Astrocyte of the spinal cord (primary cell): Measurements from ENCODE around the gene EEF1G.
"Not testable (repeated sequence)": the region's sequence is repeated elsewhere in the genome, so short reads cannot be mapped to it uniquely, and the experiment has no call there.

ENCODE experiments used
- DNase-seq: peaks from one replicate; pipeline ENCODE4 v3.0.0; 2011; ENCODE audit warnings: low read depth, low spot score
- H3K4me3 ChIP-seq: 2 replicates; pipeline ENCODE4 v1.5.1; 2011; ENCODE audit warnings: low read depth, mild to moderate bottlenecking, low read length, moderate library complexity
- in situ Hi-C: cut with HindIII; loops from 2 replicates; pipeline ENCODE4 v1.10.0; 2017; ENCODE audit warnings: low sequenced_read_pairs
- TF ChIP-seq, protein P1 (sequence below): IDR thresholded peaks from 2 replicates; pipeline ENCODE4 v1.5.1; 2012; ENCODE audit warnings: low read depth, mild to moderate bottlenecking, low read length, inconsistent platforms

The EEF1G gene

DNA sequence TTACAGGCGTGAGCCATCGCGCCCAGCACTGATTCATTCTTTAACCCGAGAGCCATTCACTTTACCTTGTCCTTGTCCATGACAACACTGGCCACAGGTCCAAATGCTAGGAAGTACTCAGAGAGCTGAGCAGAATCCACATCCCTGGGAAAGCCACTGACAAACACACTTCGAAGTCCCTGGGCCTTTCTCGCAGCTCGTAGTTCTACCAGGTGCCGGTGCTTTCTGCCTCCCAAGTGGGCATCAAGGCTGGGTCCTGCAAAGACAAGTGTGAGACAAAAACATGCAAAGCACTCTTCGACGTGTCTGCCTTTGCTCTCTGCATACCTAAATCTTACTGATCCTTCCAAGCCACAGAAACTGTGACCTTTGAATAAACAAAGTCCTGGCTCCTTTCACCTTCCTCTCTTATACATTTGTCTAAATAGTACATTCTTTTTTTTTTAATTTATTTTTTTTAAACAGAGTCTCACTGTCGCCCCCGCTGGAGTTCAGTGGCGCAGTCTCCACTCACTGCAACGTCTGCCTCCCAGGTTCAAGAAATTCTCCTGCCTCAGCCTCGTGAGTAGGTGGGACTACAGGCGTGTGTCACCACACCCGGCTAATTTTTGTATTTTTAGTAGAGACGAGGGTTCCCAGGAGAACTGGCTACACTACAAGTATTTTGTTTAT, 15.4 kb upstream of the EEF1G start:
- H3K4me3 ChIP-seq, result no peak overlapping the region
- DNase-seq, result no peak
- TF ChIP-seq, protein P1, sequence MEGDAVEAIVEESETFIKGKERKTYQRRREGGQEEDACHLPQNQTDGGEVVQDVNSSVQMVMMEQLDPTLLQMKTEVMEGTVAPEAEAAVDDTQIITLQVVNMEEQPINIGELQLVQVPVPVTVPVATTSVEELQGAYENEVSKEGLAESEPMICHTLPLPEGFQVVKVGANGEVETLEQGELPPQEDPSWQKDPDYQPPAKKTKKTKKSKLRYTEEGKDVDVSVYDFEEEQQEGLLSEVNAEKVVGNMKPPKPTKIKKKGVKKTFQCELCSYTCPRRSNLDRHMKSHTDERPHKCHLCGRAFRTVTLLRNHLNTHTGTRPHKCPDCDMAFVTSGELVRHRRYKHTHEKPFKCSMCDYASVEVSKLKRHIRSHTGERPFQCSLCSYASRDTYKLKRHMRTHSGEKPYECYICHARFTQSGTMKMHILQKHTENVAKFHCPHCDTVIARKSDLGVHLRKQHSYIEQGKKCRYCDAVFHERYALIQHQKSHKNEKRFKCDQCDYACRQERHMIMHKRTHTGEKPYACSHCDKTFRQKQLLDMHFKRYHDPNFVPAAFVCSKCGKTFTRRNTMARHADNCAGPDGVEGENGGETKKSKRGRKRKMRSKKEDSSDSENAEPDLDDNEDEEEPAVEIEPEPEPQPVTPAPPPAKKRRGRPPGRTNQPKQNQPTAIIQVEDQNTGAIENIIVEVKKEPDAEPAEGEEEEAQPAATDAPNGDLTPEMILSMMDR, result peak; percentile 48
- in situ Hi-C loops, result no loop called here

DNA sequence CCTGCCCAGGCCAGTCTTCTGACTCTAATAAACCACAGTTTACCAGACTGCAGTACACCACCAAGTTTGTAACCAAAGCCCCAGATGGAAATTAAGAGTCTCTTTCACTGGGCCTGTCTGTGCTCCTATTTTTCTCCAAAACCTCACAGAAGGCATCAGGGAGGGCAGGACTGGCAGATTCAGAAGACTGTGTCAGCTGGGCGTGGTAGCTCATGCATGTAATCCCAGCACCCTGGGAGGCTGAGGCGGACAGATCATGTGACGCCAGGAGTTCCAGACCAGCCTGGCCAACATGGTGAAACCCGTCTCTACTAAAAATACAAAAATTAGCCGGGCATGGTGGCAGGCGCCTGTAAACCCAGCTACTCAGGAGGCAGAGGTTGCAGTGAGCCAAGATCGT, 11.7 kb upstream of the EEF1G start:
- in situ Hi-C loops, DNase-seq, H3K4me3 ChIP-seq: not testable (repeated sequence)

DNA sequence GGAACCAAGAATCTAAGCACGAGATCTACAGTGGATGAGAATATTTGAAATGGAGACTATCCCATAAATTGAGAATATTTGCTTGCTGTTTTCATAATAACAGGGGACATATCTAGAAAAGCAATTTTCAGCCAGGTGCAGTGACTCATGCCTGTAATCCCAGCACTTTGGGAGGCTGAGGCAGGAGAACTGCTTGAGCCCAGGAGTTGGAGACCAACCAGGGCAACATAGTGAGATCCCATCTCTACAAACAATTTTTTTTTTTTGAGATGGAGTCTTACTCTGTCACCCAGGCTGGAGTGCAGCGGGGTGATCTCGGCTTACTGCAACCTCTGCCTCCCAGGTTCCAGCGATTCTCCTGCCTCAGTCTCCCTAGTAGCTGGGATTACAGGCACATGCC, 8.0 kb upstream of the EEF1G start:
- DNase-seq, in situ Hi-C loops, H3K4me3 ChIP-seq: not testable (repeated sequence)

DNA sequence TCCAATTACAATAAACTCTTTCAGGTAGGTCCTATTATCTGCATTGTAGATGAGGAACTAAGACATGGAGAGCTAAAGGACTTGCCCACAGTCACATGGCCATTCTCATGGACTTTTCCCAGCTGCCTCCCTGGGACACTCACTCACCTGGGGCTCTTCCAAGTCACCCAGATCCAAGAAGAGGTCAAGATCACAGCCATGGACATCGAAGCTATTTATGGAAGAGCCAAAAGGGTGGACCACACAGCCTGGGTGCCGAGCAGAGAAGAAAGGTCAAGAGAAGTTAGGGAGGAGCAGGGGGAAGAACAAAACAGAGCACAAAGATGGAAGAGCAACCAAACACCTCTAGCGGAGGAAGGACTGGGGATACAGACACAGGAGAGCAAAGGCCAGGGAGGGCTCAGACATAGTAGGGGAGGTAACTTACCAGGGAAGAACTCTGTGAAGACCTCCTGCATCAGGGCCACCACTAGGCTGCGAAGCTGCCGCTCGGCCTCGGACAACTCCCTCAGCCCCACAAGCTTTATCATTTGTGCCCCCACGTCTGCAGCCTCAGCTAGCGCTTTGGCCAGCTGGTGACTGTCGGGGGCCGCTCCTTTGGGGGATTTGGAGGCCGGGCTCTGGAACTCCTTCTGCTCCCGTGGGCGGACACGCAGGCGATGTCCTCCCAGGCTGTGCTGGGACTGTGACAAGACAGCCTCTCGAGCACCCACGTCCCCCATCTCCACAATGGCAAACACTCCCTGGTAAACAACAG, 7.4 kb upstream of the EEF1G start:
- TF ChIP-seq, protein P1, result no peak
- in situ Hi-C loops, result no loop called here
- H3K4me3 ChIP-seq, result no peak overlapping the region
- no peak for DNase-seq

DNA sequence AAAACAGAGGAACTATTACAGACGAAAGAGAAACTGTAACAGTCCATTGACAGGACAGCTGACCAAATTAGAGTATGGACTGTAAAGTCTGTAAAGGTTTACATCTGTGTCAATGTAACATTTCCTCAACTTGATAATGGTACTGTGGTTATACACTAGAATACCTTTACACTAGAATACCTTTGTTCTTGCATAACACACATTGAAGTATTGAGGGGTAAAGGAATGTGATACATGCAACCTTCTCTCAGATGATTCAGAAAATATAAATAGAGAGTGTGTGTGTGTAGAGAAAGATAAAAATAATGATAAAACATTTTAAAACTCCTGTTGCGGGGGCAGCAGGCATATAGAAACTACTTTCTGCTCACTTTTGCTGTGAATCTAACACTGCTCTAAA, 5.6 kb upstream of the EEF1G start:
- TF ChIP-seq, protein P1, result no peak
- DNase-seq, result no peak
- H3K4me3 ChIP-seq, result no peak overlapping the region
- in situ Hi-C loops, result no loop called here

DNA sequence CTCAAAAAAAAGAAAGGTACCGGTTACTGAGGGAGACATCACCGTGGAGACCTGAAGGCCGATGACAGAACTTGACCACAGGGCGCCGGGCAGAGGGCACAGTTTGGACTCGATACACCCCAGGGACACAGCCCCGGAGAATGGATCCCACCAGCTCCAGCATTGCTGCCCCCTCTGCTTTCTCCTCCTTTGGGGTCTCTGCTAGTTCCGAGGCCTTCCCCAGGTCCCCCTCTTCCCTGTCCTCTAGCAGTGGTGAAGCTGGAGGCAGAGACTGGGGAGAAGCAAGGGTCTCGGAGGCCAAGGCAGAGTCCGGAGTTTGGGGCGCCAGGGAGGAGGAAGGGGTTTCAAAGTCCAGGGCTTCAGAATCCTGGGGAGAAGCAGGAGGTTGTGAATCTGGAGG, 4.8 kb upstream of the EEF1G start:
- no peak overlapping the region for H3K4me3 ChIP-seq
- in situ Hi-C loops, result no loop called here
- TF ChIP-seq, protein P1, result no peak
- no peak for DNase-seq

DNA sequence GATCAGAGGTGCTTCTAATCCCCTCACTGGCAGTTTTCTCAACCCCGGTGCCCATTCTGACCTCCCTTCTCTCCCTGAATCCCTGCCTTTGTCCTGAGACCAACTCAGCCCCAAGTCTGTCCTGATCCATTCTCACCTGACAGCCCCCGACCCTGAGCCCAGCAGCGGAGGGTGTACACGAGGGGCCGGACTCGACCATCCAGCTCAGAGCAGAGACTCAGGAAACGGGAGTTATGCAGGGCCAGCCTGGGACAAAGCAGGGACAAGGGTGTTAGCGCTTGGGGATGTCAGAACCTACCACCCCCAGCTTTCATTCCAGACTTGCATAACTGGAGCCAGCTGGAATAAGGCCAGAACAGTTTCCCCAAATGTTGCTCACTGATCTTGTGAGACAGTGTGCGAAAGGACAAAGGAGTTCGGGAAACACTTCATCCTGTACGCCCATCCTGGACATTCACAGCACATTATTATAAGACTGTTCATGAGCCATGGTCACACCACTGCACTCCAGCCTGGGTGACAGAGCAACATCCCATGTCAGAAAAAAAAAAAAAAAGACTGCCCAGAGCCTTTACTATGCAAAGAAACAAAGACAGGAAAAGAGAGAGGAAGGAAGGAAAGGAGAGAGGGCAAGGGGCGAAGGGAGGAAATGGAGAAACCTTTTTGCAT, 3.5 kb upstream of the EEF1G start:
- H3K4me3 ChIP-seq, result no peak overlapping the region
- in situ Hi-C loops, result no loop called here
- DNase-seq, result no peak
- TF ChIP-seq, protein P1, result no peak
